ENCODE data around the gene FAM20C. TPM values are rescaled to one million over a fixed set of nuclear protein-coding genes. Genes with fewer than 3 reads are reported as not detected.

Gene FAM20C
- total and polyA plus RNA-seq, 2 donors (not counting 3 experiments of a cell fraction or from before 2014, with no cell fraction given), result 14.2 to 34.5 TPM

- DNase-seq (ENCODE audit: low read depth, low spot score), result no peak
- no peaks in the 10 kb centered on the region for H3K27me3 ChIP-seq (ENCODE audit: control insufficient read depth in 2 of 2, insufficient read depth in 2 of 2, low read length in 2 of 2)
- no peaks in the 10 kb centered on the region for H3K9me1 ChIP-seq (replicated peaks; ENCODE audit: control insufficient read depth, extremely low read depth, insufficient read depth, low read length)
- H3K9me3 ChIP-seq (replicated peaks; ENCODE audit: control insufficient read depth, insufficient read depth, low read length), result no peaks in the 10 kb centered on the region
- H2AFZ ChIP-seq (ENCODE audit: low read depth, low read length), result no peak overlapping the region
- no peak for FAIRE-seq
- peaks cover 0 to 8% of the 10 kb centered on the region in 2 experiments for H3K36me3 ChIP-seq (ENCODE audit: control insufficient read depth in 2 of 2, extremely low read depth in 1 of 2, insufficient read depth in 2 of 2, low read length in 2 of 2)
- POLR2A ChIA-PET, result no interaction called here
- no peaks in the 10 kb centered on the region for H3K79me2 ChIP-seq (ENCODE audit: control insufficient read depth, insufficient read depth, low read length)
- BruUV-seq (replicated peaks), result no TSS peak
- H4K20me1 ChIP-seq (replicated peaks; ENCODE audit: control insufficient read depth, extremely low read depth, insufficient read depth, low read length), result no peaks in the 10 kb centered on the region
- intact Hi-C loops (cut with micrococcal nuclease), result no loop called here
- CTCF ChIA-PET, result no interaction called here
- no peak overlapping the region for H3K9ac ChIP-seq (replicated peaks; ENCODE audit: extremely low read depth, insufficient read depth, low read length)
- TF ChIP-seq JUN (IDR thresholded peaks at IDR 0.05; ENCODE audit: borderline replicate concordance, insufficient read depth, insufficient read length, low read depth) (no peak), POLR2A (IDR thresholded peaks at IDR 0.05; ENCODE audit: low read depth, low read length) (no peak), FOS (IDR thresholded peaks at IDR 0.05; ENCODE audit: borderline replicate concordance, insufficient read depth, low read length) (no peak), EZH2 (IDR thresholded peaks at IDR 0.05; ENCODE audit: borderline replicate concordance, low read depth, low read length, severe bottlenecking) (no peak), GATA2 (IDR thresholded peaks at IDR 0.05; ENCODE audit: insufficient read depth, insufficient read length, low read depth, low read length) (no peak)
- no peak overlapping the region for H3K4me3 ChIP-seq (replicated peaks in 1 of 3; ENCODE audit: insufficient read depth in 1 of 3, low read depth in 1 of 3, low read length in 3 of 3)
- dilution Hi-C loops (cut with MboI; ENCODE audit: extremely low pct_ligation_motif_present, low sequenced_read_pairs), result no loop called here
- no peak overlapping the region for H3K4me2 ChIP-seq (ENCODE audit: insufficient read depth, low read length)
- H3K4me1 ChIP-seq (ENCODE audit: control insufficient read depth, extremely low read depth, insufficient read depth, low read length), result no peaks in the 10 kb centered on the region
- no peak overlapping the region for H3K27ac ChIP-seq (ENCODE audit: insufficient read depth, low read depth, low read length)
These were observed 66.3 kb downstream of the FAM20C start for GRCh38 chr7:258476-259190.

GRCh38 chr7:259191-259505 lies 66.8 kb downstream of the FAM20C start:
- H3K4me2 ChIP-seq (ENCODE audit: insufficient read depth, low read length), result no peak overlapping the region
- H3K27me3 ChIP-seq (ENCODE audit: control insufficient read depth in 2 of 2, insufficient read depth in 2 of 2, low read length in 2 of 2), result no peaks in the 10 kb centered on the region
- no peak for FAIRE-seq
- no peak overlapping the region for H3K4me3 ChIP-seq (replicated peaks in 1 of 3; ENCODE audit: insufficient read depth in 1 of 3, low read depth in 1 of 3, low read length in 3 of 3)
- no peak for TF ChIP-seq MYC (IDR thresholded peaks at IDR 0.05; ENCODE audit: low read depth, low read length)
- TF ChIP-seq GATA2 (IDR thresholded peaks at IDR 0.05; ENCODE audit: insufficient read depth, insufficient read length, low read depth, low read length), result no peak
- TF ChIP-seq, protein P1, sequence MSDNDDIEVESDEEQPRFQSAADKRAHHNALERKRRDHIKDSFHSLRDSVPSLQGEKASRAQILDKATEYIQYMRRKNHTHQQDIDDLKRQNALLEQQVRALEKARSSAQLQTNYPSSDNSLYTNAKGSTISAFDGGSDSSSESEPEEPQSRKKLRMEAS (IDR thresholded peaks at IDR 0.05; ENCODE audit: insufficient read depth, insufficient read length), result no peak
- TF ChIP-seq CTCF (IDR thresholded peaks at IDR 0.05; ENCODE audit: extremely low read depth in 1 of 2, insufficient read depth in 1 of 2, low read depth in 1 of 2, low read length in 2 of 2), result no peak
- TF ChIP-seq POLR2A (IDR thresholded peaks at IDR 0.05; ENCODE audit: low read depth, low read length), result no peak
- no peak for TF ChIP-seq EZH2 (IDR thresholded peaks at IDR 0.05; ENCODE audit: borderline replicate concordance, low read depth, low read length, severe bottlenecking)
- no peak for TF ChIP-seq JUN (IDR thresholded peaks at IDR 0.05; ENCODE audit: borderline replicate concordance, insufficient read depth, insufficient read length, low read depth)
- no peak for TF ChIP-seq POLR2AphosphoS5 (IDR thresholded peaks at IDR 0.05; ENCODE audit: insufficient read depth, low read depth, low read length)
- BruUV-seq (replicated peaks), result no TSS peak
- no peaks in the 10 kb centered on the region for H3K4me1 ChIP-seq (ENCODE audit: control insufficient read depth, extremely low read depth, insufficient read depth, low read length)
- CTCF ChIA-PET, result no interaction called here
- dilution Hi-C loops (cut with MboI; ENCODE audit: extremely low pct_ligation_motif_present, low sequenced_read_pairs), result no loop called here
- no peaks in the 10 kb centered on the region for H3K9me3 ChIP-seq (replicated peaks; ENCODE audit: control insufficient read depth, insufficient read depth, low read length)
- H3K27ac ChIP-seq (ENCODE audit: insufficient read depth, low read depth, low read length), result no peak overlapping the region
- POLR2A ChIA-PET, result no interaction called here
- no peaks in the 10 kb centered on the region for H3K79me2 ChIP-seq (ENCODE audit: control insufficient read depth, insufficient read depth, low read length)
- H4K20me1 ChIP-seq (replicated peaks; ENCODE audit: control insufficient read depth, extremely low read depth, insufficient read depth, low read length), result no peaks in the 10 kb centered on the region
- peaks cover 0 to 8% of the 10 kb centered on the region in 2 experiments for H3K36me3 ChIP-seq (ENCODE audit: control insufficient read depth in 2 of 2, extremely low read depth in 1 of 2, insufficient read depth in 2 of 2, low read length in 2 of 2)
- DNase-seq (ENCODE audit: low read depth, low spot score), result no peak
- H2AFZ ChIP-seq (ENCODE audit: low read depth, low read length), result no peak overlapping the region
- no peaks in the 10 kb centered on the region for H3K9me1 ChIP-seq (replicated peaks; ENCODE audit: control insufficient read depth, extremely low read depth, insufficient read depth, low read length)
- intact Hi-C loops (cut with micrococcal nuclease), result no loop called here
- no peak overlapping the region for H3K9ac ChIP-seq (replicated peaks; ENCODE audit: extremely low read depth, insufficient read depth, low read length)
